Heart right ventricle (tissue), 16 donors: ENCODE measurements around the gene CST3. TPM values are rescaled to one million over a fixed set of nuclear protein-coding genes. Genes with fewer than 3 reads are reported as not detected.

ENCODE experiments used
- ATAC-seq, 8 donors: fragments of 200-7000 bp; cut with Tn5 transposase; one replicate each; pipeline ENCODE4 v1.9.1; 2020; ENCODE audit warnings: mild to moderate bottlenecking in 8 of 8, moderate library complexity in 8 of 8, moderate number of reproducible peaks in 1 of 8
- DNase-seq, 2 donors: peaks; one replicate each; pipeline ENCODE4 v3.0.0-alpha.2; 2020
- H3K27ac ChIP-seq, 10 donors: fragments of 200-600 bp; sonication (generic) in 2 of 10; one replicate each; pipeline versions ENCODE4 v1.5.0 to v1.8.0; 2020 to 2022; ENCODE audit warnings: mild to moderate bottlenecking in 3 of 10
- H3K27me3 ChIP-seq, 7 donors: fragments of 200-600 bp; one replicate each; pipeline ENCODE4 v1.8.0; 2021 to 2022; ENCODE audit warnings: mild to moderate bottlenecking in 2 of 7
- H3K36me3 ChIP-seq, 9 donors: fragments of 200-600 bp; sonication (generic) in 1 of 9; one replicate each; pipeline versions ENCODE4 v1.5.0 to v1.8.0; 2020 to 2022; ENCODE audit warnings: mild to moderate bottlenecking in 2 of 9
- H3K4me1 ChIP-seq, 9 donors: fragments of 200-600 bp; sonication (generic) in 1 of 9; one replicate each; pipeline versions ENCODE4 v1.5.0 to v1.8.0; 2020 to 2022; ENCODE audit warnings: mild to moderate bottlenecking in 4 of 9
- H3K4me3 ChIP-seq, 10 donors: fragments of 200-600 bp; sonication (generic) in 2 of 10; one replicate each; pipeline versions ENCODE4 v1.5.0 to v1.8.0; 2020 to 2022; ENCODE audit warnings: mild to moderate bottlenecking in 7 of 10, moderate library complexity in 2 of 10
- H3K9me3 ChIP-seq, 11 donors: fragments of 200-600 bp in 10 of 11; sonication (generic) in 2 of 11; one replicate each; pipeline versions ENCODE4 v1.5.0 to v1.8.0; 2013 to 2022; ENCODE audit warnings: mild to moderate bottlenecking in 2 of 11, control low read depth in 1 of 11, moderate library complexity in 1 of 11
- WGBS, 2 donors: extraction: QIAGEN DNeasy Blood & Tissue Kit; methylation state at CpG; one replicate each; pipeline ENCODE4 v1.1.7; 2013; ENCODE audit warnings: inconsistent platforms in 1 of 2; 5-methylcytosine and 5-hydroxymethylcytosine counted together
- intact Hi-C, 10 donors: fragments of 100-400 bp; cut with DNase I; formaldehyde crosslinking; loops; one replicate each; pipeline versions ENCODE4 v1.11.1 to v1.14.2; 2022
- polyA plus RNA-seq, 2 donors: library from polyadenylated mRNA; stranded (reverse); fragments of 200-250 nt; gene quantifications; one replicate each; pipeline ENCODE4 v1.2.3, GENCODE V29; 2013
- total RNA-seq, 10 donors: library from RNA; stranded (reverse); fragmentation: NEBNext Ultra II Directional in 3 of 10; extraction: Animal tissue kit (Norgen Biotek cat#: 25700) in 3 of 10; gene quantifications; one replicate each; pipeline versions ENCODE4 v1.2.1 to v1.2.4, GENCODE V29; 2021 to 2023
- TF ChIP-seq, protein P1 (sequence below), 9 donors: fragments of 200-600 bp; sonication (generic) in 2 of 9; IDR thresholded peaks; one replicate each; pipeline versions ENCODE4 v1.5.0 to v1.8.0; 2021 to 2022; ENCODE audit warnings: antibody characterized with exemption in 9 of 9, mild to moderate bottlenecking in 5 of 9, moderate library complexity in 1 of 9
- donor health status: Arrhythmogenic right ventricular cardiomyopathy.
- donor health status: ischemic (EF 13 %, LVEDD 7.1; RV severe dilation, severe dysfunction).
- donor health status: healthy with polysubstance abuse.
- donor health status: DM: no; HTN: yes; CAD: no.
- donor health status: DM: no; HTN: no; CAD: no.
- donor health status: ischemic (EF 25% LVEDD 6.9; RV normal size, moderate dysfunction).
- donor health status: ischemic (EF 25% LVEDD 5.7; RV mildly dilated, moderate dysfunction).
- donor health status: healthy.
- donor health status: DM: yes; HTN: yes; CAD: no.
- donor health status: Ischemic cardiomyopathy.
- donor health status: ischemic (EF 35%, LVEDD 5.7; RV mildly dilated, moderate dysfunction).
- donor health status: nonischemic (EF 11% LVEDD 7.7; RV severe dilation, severe dysfunction).
- donor health status: DM: yes; HTN: yes; CAD: no.
- donor health status: PGD.
- donor health status: ischemic (EF 29% LVEDD 5.4; RV normal size, mild dysfunction).
- donor health status: nonischemic (EF 23%, LVEDD 6.1; RV moderate dilation, normal function).

The CST3 gene
- total and polyA plus RNA-seq, 12 donors: 395 to 1,066 (median 612) TPM

DNA sequence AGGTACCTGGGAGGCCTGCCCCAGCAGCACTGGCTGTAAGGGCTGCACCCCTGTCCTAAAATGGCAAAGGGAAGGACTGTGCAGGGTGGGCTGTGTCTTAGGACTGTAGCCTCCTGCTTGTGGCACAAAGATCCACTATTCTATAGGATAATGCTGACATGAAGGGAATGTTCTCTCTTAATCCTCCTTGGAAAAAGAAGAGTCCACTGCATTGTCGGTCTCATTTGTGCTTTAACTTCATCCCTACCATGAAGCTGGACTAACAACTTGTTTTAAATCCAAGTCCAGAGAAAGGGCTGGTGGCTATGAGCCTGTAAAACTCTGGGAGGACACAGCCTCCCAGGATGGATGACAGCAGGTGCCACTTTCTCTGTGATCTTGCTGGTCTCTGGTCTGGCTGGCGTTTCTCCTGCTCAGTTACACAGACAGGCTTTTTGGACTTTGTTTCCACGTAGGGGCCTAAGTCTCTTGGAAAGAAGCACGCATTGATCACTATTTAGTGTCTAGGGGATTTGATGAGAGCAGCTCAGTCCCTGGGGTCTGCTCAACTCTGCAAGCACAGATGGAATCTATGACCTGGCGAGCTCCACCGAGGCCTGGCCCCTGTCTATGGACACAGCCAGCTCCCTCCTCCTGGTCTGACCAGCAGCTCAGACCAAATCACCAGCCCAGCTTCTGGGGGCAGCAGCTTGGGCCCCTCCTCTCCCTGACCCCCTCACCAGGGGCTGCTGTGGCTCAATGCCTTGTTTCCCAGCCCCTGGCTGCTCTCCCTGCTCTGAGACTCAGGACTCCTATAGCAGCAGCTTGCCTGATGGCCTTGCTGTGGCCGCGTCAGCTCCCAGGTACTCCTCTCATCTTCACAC is 4.8 kb downstream of the CST3 start:
- H3K27me3 ChIP-seq: no peaks in the 10 kb centered on the region
- intact Hi-C loops: loop anchor here in 5 of 10 donors (10.0 kb wide), 3 partner anchors 58 to 278 kb away; partner anchors contain the start of genes GZF1 (in 2 of the 5) and NXT1 (in 2 of the 5)
- DNase-seq: no peak
- H3K36me3 ChIP-seq: peaks cover 0 to 44% (median 15%) of the 10 kb centered on the region in 9 donors
- 72 to 75% methylated on average over 8 of the region's 8 CpGs for WGBS, 2 donors
- peak overlapping the region in 1 of 10 donors; percentile 23 for H3K27ac ChIP-seq
- no peak overlapping the region for H3K4me3 ChIP-seq
- peaks cover 9 to 82% (median 51%) of the 10 kb centered on the region in 9 donors for H3K4me1 ChIP-seq
- H3K9me3 ChIP-seq: no peaks in the 10 kb centered on the region
- ATAC-seq: no peak
- TF ChIP-seq, protein P1, sequence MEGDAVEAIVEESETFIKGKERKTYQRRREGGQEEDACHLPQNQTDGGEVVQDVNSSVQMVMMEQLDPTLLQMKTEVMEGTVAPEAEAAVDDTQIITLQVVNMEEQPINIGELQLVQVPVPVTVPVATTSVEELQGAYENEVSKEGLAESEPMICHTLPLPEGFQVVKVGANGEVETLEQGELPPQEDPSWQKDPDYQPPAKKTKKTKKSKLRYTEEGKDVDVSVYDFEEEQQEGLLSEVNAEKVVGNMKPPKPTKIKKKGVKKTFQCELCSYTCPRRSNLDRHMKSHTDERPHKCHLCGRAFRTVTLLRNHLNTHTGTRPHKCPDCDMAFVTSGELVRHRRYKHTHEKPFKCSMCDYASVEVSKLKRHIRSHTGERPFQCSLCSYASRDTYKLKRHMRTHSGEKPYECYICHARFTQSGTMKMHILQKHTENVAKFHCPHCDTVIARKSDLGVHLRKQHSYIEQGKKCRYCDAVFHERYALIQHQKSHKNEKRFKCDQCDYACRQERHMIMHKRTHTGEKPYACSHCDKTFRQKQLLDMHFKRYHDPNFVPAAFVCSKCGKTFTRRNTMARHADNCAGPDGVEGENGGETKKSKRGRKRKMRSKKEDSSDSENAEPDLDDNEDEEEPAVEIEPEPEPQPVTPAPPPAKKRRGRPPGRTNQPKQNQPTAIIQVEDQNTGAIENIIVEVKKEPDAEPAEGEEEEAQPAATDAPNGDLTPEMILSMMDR (IDR thresholded peaks at IDR 0.05): no peak

- ATAC-seq: peak in 1 of 8 donors; percentile 2
- Histone ChIP-seq H3K4me1 (peaks cover 9 to 82% (median 51%) of the 10 kb centered on the region in 9 donors), H3K27ac (peak overlapping the region in 2 of 10 donors; percentile 28 to 39), H3K36me3 (peaks cover 0 to 44% (median 15%) of the 10 kb centered on the region in 9 donors), H3K9me3 (no peaks in the 10 kb centered on the region), H3K4me3 (no peak overlapping the region), H3K27me3 (no peaks in the 10 kb centered on the region)
- WGBS, 2 donors: 84 to 85% methylated on average over 12 of the region's 12 CpGs
- TF ChIP-seq, protein P1 (IDR thresholded peaks at IDR 0.05): no peak
- no peak for DNase-seq
- intact Hi-C loops: loop anchor here in 5 of 10 donors (10.0 kb wide), 3 partner anchors 57 to 277 kb away; partner anchors contain the start of genes GZF1 (in 2 of the 5) and NXT1 (in 2 of the 5)
Measured at GRCh38 chr20:23631981-23632710, 5.6 kb downstream of the CST3 start.

- H3K27me3 ChIP-seq: no peaks in the 10 kb centered on the region
- peaks cover 0 to 44% (median 15%) of the 10 kb centered on the region in 9 donors for H3K36me3 ChIP-seq
- no peaks in the 10 kb centered on the region for H3K9me3 ChIP-seq
- 94 to 97% methylated on average over 9 of the region's 9 CpGs for WGBS, 2 donors
- DNase-seq: no peak
- TF ChIP-seq, protein P1 (IDR thresholded peaks at IDR 0.05): no peak
- H3K27ac ChIP-seq: peak overlapping the region in 1 of 10 donors; percentile 39
- intact Hi-C loops: loop anchor here in 5 of 10 donors (10.0 kb wide), 3 partner anchors 57 to 277 kb away; partner anchors contain the start of genes GZF1 (in 2 of the 5) and NXT1 (in 2 of the 5)
- H3K4me1 ChIP-seq: peaks cover 9 to 75% (median 45%) of the 10 kb centered on the region in 9 donors
- ATAC-seq: no peak
- H3K4me3 ChIP-seq: no peak overlapping the region
Measured at GRCh38 chr20:23631226-23631822, 6.4 kb downstream of the CST3 start.
